ENCODE results near the gene TEX29. TPM values are rescaled to one million over a fixed set of nuclear protein-coding genes. Genes with fewer than 3 reads are reported as not detected.

The TEX29 gene
- total RNA-seq, 4 donors from 2014 or later, result 1.1 to 3.4 TPM; not detected in 2

DNA sequence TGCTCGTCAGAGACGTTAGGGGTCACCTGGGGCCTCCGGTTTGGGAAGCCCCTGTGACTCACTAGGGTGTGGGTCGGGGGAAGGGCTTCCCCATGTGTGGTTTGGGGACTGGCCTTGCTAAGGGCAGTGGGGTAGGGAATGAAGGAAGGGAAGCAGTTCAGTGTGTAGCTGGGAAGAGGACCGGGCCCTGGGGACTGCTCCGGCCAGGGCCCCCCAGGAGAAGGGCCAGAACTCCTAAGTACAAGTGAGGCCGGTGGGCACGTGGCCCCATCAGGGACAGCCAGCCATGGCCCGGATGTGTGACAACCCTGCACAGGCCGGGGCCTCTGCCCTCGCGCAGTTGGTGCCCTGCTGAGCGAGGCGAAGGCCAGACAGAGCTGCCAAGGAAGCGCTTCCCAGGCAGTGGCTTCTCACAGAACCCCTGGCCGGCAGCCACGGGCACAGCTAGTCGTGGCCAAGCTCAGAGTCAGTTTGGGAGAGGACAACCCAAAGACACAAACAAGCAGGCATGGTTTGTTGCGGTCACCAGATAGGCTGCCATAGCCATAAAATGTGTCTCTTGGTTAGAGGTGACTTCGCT, 25.7 kb downstream of the TEX29 start:
- intact Hi-C loops (cut with DNase I; ENCODE audit: low total_unique reads) (no loop called here), in situ Hi-C loops (cut with MboI; ENCODE audit: low sequenced_read_pairs in 4 of 4) (no loop called here)
- Histone ChIP-seq H3K4me1 (no peaks in the 10 kb centered on the region), H3K9me3 (no peaks in the 10 kb centered on the region), H3K27ac (no peak overlapping the region), H3K27me3 (no peaks in the 10 kb centered on the region), H3K4me3 (no peak overlapping the region), H3K36me3 (no peaks in the 10 kb centered on the region)
- TF ChIP-seq, protein P1, sequence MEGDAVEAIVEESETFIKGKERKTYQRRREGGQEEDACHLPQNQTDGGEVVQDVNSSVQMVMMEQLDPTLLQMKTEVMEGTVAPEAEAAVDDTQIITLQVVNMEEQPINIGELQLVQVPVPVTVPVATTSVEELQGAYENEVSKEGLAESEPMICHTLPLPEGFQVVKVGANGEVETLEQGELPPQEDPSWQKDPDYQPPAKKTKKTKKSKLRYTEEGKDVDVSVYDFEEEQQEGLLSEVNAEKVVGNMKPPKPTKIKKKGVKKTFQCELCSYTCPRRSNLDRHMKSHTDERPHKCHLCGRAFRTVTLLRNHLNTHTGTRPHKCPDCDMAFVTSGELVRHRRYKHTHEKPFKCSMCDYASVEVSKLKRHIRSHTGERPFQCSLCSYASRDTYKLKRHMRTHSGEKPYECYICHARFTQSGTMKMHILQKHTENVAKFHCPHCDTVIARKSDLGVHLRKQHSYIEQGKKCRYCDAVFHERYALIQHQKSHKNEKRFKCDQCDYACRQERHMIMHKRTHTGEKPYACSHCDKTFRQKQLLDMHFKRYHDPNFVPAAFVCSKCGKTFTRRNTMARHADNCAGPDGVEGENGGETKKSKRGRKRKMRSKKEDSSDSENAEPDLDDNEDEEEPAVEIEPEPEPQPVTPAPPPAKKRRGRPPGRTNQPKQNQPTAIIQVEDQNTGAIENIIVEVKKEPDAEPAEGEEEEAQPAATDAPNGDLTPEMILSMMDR (IDR thresholded peaks at IDR 0.05 in 4 of 5, conservative IDR thresholded peaks at IDR 0.05 in 1 of 5), result no peak
- no peak for TF ChIP-seq POLR2A (IDR thresholded peaks at IDR 0.05)
- DNase-seq, result no peak
- no peak for ATAC-seq

DNA sequence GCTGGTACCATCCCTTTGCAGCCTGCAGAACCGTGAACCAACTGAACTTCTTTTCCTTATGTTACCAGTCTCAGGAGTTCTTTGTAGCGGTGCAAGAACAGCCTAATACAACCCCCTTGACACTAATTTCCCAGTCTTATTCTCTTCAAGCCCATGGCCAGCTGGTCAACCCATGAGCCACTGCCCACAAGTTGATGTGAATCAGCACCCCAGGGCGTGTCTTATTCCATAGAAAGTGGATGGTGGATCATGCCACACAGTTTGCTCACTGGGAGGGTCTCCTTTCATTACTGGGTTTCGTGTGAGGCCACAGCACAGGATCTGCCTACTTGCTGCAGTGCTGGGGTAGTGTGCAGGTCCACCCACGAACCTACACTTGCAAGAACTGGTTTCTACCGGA, 27.0 kb downstream of the TEX29 start:
- no peaks in the 10 kb centered on the region for H3K4me1 ChIP-seq
- intact Hi-C loops (cut with DNase I; ENCODE audit: low total_unique reads) (no loop called here), in situ Hi-C loops (cut with MboI; ENCODE audit: low sequenced_read_pairs in 4 of 4) (no loop called here)
- TF ChIP-seq POLR2A (IDR thresholded peaks at IDR 0.05), result no peak
- TF ChIP-seq, protein P1 (IDR thresholded peaks at IDR 0.05 in 4 of 5, conservative IDR thresholded peaks at IDR 0.05 in 1 of 5), result no peak
- no peaks in the 10 kb centered on the region for H3K36me3 ChIP-seq
- DNase-seq, result no peak
- H3K9me3 ChIP-seq, result no peaks in the 10 kb centered on the region
- H3K4me3 ChIP-seq, result no peak overlapping the region
- no peak for ATAC-seq
- H3K27ac ChIP-seq, result no peak overlapping the region
- no peaks in the 10 kb centered on the region for H3K27me3 ChIP-seq

DNA sequence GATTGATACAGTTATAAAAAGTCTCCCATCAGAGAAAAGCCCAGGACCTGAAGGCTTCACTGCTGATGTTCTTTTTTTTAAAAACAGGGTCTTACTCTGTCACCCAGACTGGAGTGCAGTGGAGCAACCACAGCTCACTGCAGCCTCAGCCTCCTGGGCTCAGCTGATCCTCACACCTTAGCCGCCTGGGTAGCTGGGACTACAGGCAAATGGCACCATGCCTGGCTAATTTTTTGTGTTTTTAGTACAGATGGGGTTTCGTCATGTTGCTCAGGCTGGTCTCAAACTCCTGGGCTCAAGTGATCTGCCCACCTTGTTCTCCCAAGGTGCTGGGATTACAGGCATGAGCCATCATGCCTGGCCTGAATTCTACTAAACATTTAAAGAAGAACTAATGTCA, 33.1 kb downstream of the TEX29 start:
- in situ Hi-C loops (cut with MboI; ENCODE audit: low sequenced_read_pairs in 4 of 4) (no loop called here), intact Hi-C loops (cut with DNase I; ENCODE audit: low total_unique reads) (no loop called here)
- H3K36me3 ChIP-seq, result no peaks in the 10 kb centered on the region
- H3K9me3 ChIP-seq, result no peaks in the 10 kb centered on the region
- ATAC-seq (no peak), DNase-seq (no peak)
- TF ChIP-seq, protein P1 (IDR thresholded peaks at IDR 0.05 in 4 of 5, conservative IDR thresholded peaks at IDR 0.05 in 1 of 5), result no peak
- no peak for TF ChIP-seq POLR2A (IDR thresholded peaks at IDR 0.05)
- no peak overlapping the region for H3K27ac ChIP-seq
- no peaks in the 10 kb centered on the region for H3K4me1 ChIP-seq
- no peak overlapping the region for H3K4me3 ChIP-seq
- H3K27me3 ChIP-seq, result no peaks in the 10 kb centered on the region

DNA sequence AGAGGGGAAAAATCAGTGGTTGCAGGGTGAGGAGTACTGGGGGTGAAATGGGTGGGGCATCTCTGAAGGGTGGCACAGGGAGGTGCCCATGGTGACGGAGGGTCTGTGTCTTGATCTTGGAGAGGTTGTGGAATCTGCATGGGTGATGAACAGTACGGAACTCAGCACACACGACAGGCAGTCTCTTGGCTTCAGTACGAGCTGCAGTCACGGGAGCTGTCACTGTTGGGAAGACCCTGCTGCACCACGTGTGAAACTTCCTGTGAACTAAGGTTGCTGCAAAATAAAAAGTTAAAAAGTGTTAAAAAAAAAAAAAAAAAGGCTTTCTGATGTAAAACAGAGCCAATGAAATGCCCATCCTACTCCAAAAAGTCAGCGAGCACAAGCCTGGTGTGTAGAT, 34.3 kb downstream of the TEX29 start:
- no peaks in the 10 kb centered on the region for H3K4me1 ChIP-seq
- TF ChIP-seq POLR2A (IDR thresholded peaks at IDR 0.05), result no peak
- TF ChIP-seq, protein P1 (IDR thresholded peaks at IDR 0.05 in 4 of 5, conservative IDR thresholded peaks at IDR 0.05 in 1 of 5), result no peak
- intact Hi-C loops (cut with DNase I; ENCODE audit: low total_unique reads) (no loop called here), in situ Hi-C loops (cut with MboI; ENCODE audit: low sequenced_read_pairs in 4 of 4) (no loop called here)
- H3K4me3 ChIP-seq, result no peak overlapping the region
- no peaks in the 10 kb centered on the region for H3K36me3 ChIP-seq
- ATAC-seq (no peak), DNase-seq (no peak)
- H3K27me3 ChIP-seq, result no peaks in the 10 kb centered on the region
- no peaks in the 10 kb centered on the region for H3K9me3 ChIP-seq
- H3K27ac ChIP-seq, result no peak overlapping the region

DNA sequence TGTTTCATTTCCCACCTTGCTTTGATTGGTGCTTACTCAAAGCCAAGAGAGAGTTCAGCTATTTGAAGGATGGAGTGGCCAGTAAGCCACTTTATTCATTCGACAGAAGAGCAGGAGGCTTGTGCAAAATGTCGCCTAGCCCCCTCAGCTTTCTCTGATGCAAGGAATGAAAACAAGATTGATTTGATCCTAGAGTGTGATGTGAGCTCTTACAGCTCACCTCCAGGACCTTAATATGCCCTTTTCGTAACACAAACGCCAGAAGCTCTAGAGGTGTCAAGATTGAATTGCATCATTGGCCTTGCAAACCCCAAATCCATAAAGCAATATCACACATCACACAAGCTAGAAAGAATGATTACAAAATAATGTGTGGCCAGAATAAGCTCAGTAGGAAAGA, 36.4 kb downstream of the TEX29 start:
- Histone ChIP-seq H3K9me3 (no peaks in the 10 kb centered on the region), H3K27ac (no peak overlapping the region), H3K36me3 (no peaks in the 10 kb centered on the region), H3K27me3 (no peaks in the 10 kb centered on the region), H3K4me3 (no peak overlapping the region), H3K4me1 (no peaks in the 10 kb centered on the region)
- TF ChIP-seq, protein P1 (IDR thresholded peaks at IDR 0.05 in 4 of 5, conservative IDR thresholded peaks at IDR 0.05 in 1 of 5), result no peak
- TF ChIP-seq POLR2A (IDR thresholded peaks at IDR 0.05), result no peak
- ATAC-seq (no peak), DNase-seq (no peak)
- in situ Hi-C loops (cut with MboI; ENCODE audit: low sequenced_read_pairs in 4 of 4), result no loop called here
- intact Hi-C loops (cut with DNase I; ENCODE audit: low total_unique reads), result no loop called here

All from gastrocnemius medialis (tissue), 4 donors.